ENCODE measurements around the gene FLNB. TPM values are rescaled to one million over a fixed set of nuclear protein-coding genes. Genes with fewer than 3 reads are reported as not detected.

Gene FLNB
- total and polyA plus RNA-seq, 9 of the 15 experiments (the other 6 are each of a cell fraction or from before 2014, with no cell fraction given) = 9.4 to 48.1 (median 25.6) TPM

DNA sequence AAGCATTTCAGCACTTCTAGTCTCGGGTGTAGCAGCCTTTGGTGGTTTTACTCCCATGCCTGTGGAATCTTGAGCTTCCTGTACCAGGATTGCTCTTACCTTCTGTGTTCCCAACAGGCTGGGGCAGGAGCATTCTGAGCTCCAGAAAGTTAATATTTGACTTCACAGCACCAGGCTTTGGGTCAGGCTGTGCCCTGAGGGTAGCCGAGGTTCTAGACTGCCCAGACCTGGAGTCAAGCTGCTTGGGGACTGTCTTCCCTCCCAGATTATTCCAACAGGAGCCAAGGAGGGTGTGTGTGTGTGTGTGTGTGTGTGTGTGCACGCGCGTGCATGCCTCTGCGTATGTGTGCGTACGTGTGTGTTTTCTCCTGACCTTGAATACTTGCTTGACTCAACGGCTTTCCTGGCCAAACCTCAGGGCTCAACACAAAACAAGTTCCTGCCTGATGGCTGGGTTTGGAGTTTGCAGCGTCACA is 94.8 kb downstream of the FLNB start:
- in situ Hi-C loops (cut with MboI) (no loop called here), intact Hi-C loops (cut with micrococcal nuclease) (no loop called here)
- Histone ChIP-seq H3K9me1 (ENCODE audit: control insufficient read depth, insufficient read depth, low read length) (no peaks in the 10 kb centered on the region), H3K79me2 (ENCODE audit: control insufficient read depth, insufficient read depth, low read length) (no peaks in the 10 kb centered on the region), H3K4me3 (no peak overlapping the region), H4K20me1 (replicated peaks; ENCODE audit: control insufficient read depth, insufficient read depth, low read length) (no peaks in the 10 kb centered on the region), H3K27ac (ENCODE audit: extremely low read depth, low read depth, low read length) (no peak overlapping the region), H3K27me3 (ENCODE audit: control insufficient read depth in 2 of 2, insufficient read depth in 2 of 2, low read length in 2 of 2) (no peaks in the 10 kb centered on the region), H2AFZ (ENCODE audit: low read depth, low read length) (no peak overlapping the region), H3K4me2 (ENCODE audit: insufficient read depth, low read length) (no peak overlapping the region), H3K9ac (ENCODE audit: insufficient read depth in 1 of 2, low read depth in 2 of 2, low read length in 2 of 2) (no peak overlapping the region), H3K4me1 (replicated peaks in 1 of 2; ENCODE audit: control insufficient read depth in 2 of 2, insufficient read depth in 2 of 2, low read length in 2 of 2) (peaks cover 0 to 4% of the 10 kb centered on the region in 2 experiments; a peak in 3 of 5 replicates), H3K9me3 (replicated peaks; ENCODE audit: control insufficient read depth, insufficient read depth, low read depth, low read length) (no peaks in the 10 kb centered on the region), H3K36me3 (ENCODE audit: control insufficient read depth, insufficient read depth, low read length) (peaks cover 59% of the 10 kb centered on the region; the same call in 2 of the 3 replicates)
- TF ChIP-seq JUNB (CRISPR knock-in tag; conservative IDR thresholded peaks at IDR 0.05) = no peak
- TF ChIP-seq GTF2A2 (tag; IDR thresholded peaks at IDR 0.05) = no peak
- TF ChIP-seq SMARCA4 (IDR thresholded peaks at IDR 0.05) = no peak
- no peak for TF ChIP-seq SIX5 (IDR thresholded peaks at IDR 0.05; ENCODE audit: borderline replicate concordance in 1 of 2, insufficient read depth in 1 of 2, low read depth in 1 of 2, low read length in 2 of 2)
- no peak for TF ChIP-seq NR3C1 (CRISPR knock-in tag; IDR thresholded peaks at IDR 0.05)
- no peak for TF ChIP-seq TARDBP (IDR thresholded peaks at IDR 0.05)
- TF ChIP-seq TCFL5 (CRISPR knock-in tag; conservative IDR thresholded peaks at IDR 0.05) = no peak
- no peak for TF ChIP-seq TFAM (CRISPR knock-in tag; conservative IDR thresholded peaks at IDR 0.05)
- 70% methylated on average over 4 of the region's 10 CpGs for WGBS (ENCODE audit: insufficient coverage, low coverage, missing lambda C conversion rate)
- FAIRE-seq = no peak
- no peak for ATAC-seq
- no peak for DNase-seq (ENCODE audit: extremely low read depth in 1 of 4, low spot score in 3 of 4)
- BruUV-seq (replicated peaks) = no TSS peak
- CTCF ChIA-PET (ENCODE audit: low intra/inter-chr PET ratio) = no interaction called here
- POLR2A ChIA-PET = interaction anchor here (0.9 kb wide), 1 partner anchor 15 kb away, joined by 3 read pairs; no protein-coding TSS in a partner anchor

Measured in K562 (cell line).